Osteocyte (in vitro differentiated cells): ENCODE results near the gene GAMT. TPM values are rescaled to one million over a fixed set of nuclear protein-coding genes. Genes with fewer than 3 reads are reported as not detected.

Experiments used
- DNase-seq: peaks from one replicate; pipeline ENCODE4 v3.0.0; 2021; ENCODE audit warnings: mixed read lengths; ENCODE audit not compliant: unreplicated experiment; ENCODE audit errors: extremely low spot score
- H3K27ac Mint-ChIP-seq: one replicate; pipeline ENCODE4 v1.8.0; 2021; ENCODE audit warnings: mild to moderate bottlenecking, mixed read lengths; ENCODE audit not compliant: unreplicated experiment
- H3K27me3 Mint-ChIP-seq: one replicate; pipeline ENCODE4 v1.8.0; 2021; ENCODE audit warnings: mixed read lengths; ENCODE audit not compliant: unreplicated experiment
- H3K36me3 Mint-ChIP-seq: one replicate; pipeline ENCODE4 v1.8.0; 2021; ENCODE audit warnings: mixed read lengths; ENCODE audit not compliant: unreplicated experiment
- H3K4me1 Mint-ChIP-seq: one replicate; pipeline ENCODE4 v1.8.0; 2021; ENCODE audit warnings: mixed read lengths; ENCODE audit not compliant: unreplicated experiment
- H3K4me3 Mint-ChIP-seq: one replicate; pipeline ENCODE4 v1.8.0; 2021; ENCODE audit warnings: mild to moderate bottlenecking, moderate library complexity, mixed read lengths; ENCODE audit not compliant: unreplicated experiment
- H3K9me3 Mint-ChIP-seq: one replicate; pipeline ENCODE4 v1.8.0; 2021; ENCODE audit warnings: mixed read lengths; ENCODE audit not compliant: unreplicated experiment
- total RNA-seq: library from RNA; stranded (reverse); gene quantifications from 2 replicates; pipeline ENCODE4 v1.2.1, GENCODE V29; 2021
- TF ChIP-seq, protein P1 (sequence below): fragments of 200-600 bp; sonication (generic); IDR thresholded peaks from 2 replicates; pipeline ENCODE4 v1.5.0; 2021; ENCODE audit warnings: antibody characterized with exemption, mild to moderate bottlenecking, moderate library complexity

The GAMT gene
- total RNA-seq, 1 donor from 2014 or later: 35.3 TPM

DNA sequence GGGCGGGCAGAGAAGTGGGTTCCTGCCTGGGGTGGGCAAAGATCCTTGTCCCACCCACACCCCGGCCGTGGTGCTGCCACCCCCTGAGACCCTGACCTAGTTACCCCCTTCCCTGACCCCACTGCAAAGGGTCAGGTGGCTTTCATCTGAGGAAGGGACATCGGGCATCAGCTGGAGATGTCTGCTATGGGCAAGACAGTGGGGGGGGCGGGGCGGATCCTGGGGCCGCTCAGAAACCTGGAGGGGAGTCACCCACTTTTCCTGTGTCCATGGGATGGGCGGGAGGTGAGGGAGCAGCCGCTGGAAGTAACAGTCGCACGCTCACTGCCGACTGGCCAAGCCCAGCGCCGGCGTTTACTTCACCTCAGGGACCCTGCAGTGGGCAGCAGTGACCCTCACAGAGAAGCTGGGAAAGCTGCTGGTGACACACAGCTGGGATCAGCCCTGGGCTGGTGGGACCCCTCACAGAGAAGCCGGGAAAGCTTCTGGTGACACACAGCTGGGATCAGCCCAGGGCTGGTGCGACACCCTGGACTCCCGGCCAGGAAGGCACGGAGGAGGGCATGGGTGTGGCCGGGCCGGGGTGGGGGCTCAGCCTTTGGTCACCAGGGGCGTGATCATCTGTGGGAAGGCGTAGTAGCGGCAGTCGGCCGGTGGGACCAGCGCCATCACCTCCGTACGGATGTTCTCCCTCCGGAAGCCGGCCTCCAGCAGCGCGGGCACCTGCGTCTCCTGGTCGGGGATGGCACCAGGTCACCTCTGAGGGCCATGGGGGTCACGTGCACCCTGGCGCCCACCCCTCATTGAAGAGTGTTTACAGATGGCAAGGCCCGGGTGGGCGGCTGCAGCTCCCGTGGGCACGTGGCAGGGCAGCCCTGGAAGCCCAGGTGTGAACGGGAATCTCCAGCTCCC, 4.3 kb downstream of the GAMT start:
- H3K4me3 Mint-ChIP-seq: no peak overlapping the region
- H3K27ac Mint-ChIP-seq: no peak overlapping the region
- peaks cover 9% of the 10 kb centered on the region for H3K4me1 Mint-ChIP-seq
- DNase-seq: no peak
- no peaks in the 10 kb centered on the region for H3K27me3 Mint-ChIP-seq
- TF ChIP-seq, protein P1, sequence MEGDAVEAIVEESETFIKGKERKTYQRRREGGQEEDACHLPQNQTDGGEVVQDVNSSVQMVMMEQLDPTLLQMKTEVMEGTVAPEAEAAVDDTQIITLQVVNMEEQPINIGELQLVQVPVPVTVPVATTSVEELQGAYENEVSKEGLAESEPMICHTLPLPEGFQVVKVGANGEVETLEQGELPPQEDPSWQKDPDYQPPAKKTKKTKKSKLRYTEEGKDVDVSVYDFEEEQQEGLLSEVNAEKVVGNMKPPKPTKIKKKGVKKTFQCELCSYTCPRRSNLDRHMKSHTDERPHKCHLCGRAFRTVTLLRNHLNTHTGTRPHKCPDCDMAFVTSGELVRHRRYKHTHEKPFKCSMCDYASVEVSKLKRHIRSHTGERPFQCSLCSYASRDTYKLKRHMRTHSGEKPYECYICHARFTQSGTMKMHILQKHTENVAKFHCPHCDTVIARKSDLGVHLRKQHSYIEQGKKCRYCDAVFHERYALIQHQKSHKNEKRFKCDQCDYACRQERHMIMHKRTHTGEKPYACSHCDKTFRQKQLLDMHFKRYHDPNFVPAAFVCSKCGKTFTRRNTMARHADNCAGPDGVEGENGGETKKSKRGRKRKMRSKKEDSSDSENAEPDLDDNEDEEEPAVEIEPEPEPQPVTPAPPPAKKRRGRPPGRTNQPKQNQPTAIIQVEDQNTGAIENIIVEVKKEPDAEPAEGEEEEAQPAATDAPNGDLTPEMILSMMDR: no peak
- peaks cover 7% of the 10 kb centered on the region for H3K36me3 Mint-ChIP-seq
- no peaks in the 10 kb centered on the region for H3K9me3 Mint-ChIP-seq

DNA sequence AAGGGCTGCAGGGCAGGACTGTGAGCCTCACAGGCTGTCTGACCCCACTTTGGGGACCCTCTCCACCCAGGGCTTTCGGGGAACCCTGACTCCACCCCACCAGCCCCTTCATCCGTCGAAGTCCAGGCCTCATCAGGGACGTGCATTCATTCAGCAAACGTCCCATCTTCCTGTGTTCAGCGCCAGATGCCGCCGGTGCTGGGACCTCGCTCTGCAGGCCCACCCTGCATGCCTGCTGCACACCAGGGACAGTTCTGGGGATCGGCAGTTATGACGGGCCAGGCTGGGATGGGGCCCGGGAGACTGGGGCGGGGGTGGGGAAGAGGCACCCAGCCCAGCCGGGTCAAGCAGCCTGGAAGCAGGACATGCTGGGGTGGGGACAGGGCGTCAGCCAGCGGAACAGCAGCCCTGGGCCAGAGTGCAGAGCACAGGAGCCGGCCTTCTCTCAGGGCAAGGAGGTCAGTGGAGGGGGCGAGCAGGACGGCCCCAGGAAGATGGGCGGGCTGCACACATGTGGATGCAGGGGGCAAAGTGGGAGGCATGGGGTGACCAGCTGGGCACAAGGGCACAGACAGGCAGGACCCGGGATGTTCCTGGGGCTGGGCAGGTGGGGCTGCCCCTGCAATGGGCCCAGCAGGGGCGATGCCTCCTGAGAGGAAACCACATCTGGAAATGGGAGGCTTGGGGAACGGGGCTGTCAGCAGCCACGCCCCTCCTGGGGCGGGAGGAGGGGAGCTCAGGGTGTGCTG, 5.1 kb downstream of the GAMT start:
- Mint-ChIP-seq H3K36me3 (peaks cover 9% of the 10 kb centered on the region), H3K27ac (no peak overlapping the region), H3K9me3 (no peaks in the 10 kb centered on the region), H3K4me1 (peaks cover 9% of the 10 kb centered on the region), H3K4me3 (no peak overlapping the region), H3K27me3 (no peaks in the 10 kb centered on the region)
- DNase-seq: no peak
- TF ChIP-seq, protein P1: no peak

DNA sequence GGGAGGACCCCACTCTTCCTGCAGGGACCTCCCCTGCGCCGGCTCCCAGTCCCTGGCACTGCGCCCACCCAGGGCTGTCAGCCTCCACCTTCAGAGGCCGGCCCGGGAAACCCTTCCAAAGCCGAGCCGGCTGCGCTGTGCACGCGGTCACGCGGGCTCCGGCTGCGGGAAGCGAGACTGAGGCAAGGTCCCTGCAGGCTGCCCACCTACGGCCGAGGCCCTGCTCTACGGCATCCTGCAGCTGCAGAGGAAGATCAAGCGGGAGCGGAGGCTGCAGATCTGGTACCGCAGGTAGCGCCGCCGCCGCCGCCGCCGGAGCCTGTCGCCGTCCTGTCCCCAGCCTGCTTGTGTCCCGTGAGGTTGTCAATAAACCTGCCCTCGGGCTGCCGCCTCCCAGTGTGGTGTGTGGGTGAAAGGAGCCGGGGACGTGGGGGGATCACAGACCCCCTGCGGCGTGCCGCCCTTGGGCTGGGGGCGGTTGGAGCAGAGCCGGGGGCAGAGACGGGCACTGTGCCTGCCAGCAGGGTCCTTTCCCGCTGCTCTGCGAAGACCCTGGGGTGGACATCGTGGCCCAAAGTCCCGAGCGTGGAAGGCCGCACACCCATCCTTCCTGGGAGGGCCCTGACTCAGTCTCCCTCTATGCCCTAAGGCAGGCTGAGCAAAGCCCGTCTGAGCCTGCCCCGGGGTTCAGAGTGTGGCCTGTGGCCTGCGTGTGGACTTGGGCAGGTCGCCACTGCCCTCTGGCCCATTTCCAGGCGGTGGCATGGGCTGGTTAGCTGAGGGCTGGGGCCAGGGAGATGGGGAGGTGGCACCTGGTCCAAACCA, 5.9 kb downstream of the GAMT start:
- no peaks in the 10 kb centered on the region for H3K9me3 Mint-ChIP-seq
- TF ChIP-seq, protein P1: no peak
- no peak for DNase-seq
- H3K4me1 Mint-ChIP-seq: peaks cover 3% of the 10 kb centered on the region
- no peak overlapping the region for H3K4me3 Mint-ChIP-seq
- H3K27ac Mint-ChIP-seq: no peak overlapping the region
- H3K36me3 Mint-ChIP-seq: peaks cover 10% of the 10 kb centered on the region
- no peaks in the 10 kb centered on the region for H3K27me3 Mint-ChIP-seq

DNA sequence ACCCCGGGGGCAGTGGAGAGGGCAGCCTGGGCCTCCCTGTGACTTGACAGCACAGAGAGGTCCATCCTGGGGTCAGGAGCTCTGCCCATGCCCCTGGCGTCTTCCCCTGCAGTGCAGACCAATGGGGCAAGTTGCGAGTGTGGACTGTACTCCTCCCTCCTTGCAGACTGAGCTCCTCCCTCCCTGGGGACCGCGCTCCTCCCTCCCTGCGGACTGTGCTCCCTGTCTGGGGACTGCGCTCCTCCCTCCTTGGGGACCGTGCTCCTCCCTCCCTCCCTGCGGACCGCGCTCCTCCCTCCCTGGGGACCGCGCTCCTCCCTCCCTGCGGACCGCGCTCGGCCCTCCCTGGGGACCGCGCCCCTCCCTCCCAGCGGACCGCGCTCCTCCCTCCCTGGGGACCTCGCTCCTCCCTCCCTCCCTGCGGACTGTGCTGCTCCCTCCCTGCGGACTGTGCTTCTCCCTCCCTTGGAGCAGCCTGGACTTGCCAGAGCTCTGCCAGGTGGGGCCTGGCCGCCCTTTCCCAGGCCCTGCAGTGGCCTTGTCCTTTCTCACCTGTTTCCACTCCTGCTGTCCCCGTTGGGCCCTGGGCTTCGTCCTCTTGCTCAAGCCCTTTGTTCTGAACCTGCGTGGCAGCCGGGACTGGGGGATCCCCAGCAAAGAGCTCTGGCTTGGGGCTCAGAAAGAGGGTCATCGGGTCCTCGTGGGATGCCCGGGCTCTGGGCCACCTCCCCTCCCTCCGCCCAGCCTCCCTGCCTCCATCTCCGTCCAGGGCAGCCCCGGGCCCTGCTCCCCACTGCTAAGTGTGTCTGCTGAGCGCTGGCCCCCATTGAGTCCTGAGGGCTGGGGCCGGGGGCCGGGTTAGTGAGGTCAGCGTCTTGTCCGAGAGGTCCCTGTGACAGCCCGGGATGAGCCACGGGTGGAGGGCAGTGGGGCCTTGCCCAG, 6.8 kb downstream of the GAMT start:
- DNase-seq: no peak
- Mint-ChIP-seq H3K4me3 (no peak overlapping the region), H3K9me3 (no peaks in the 10 kb centered on the region), H3K36me3 (peaks cover 15% of the 10 kb centered on the region), H3K27me3 (no peaks in the 10 kb centered on the region), H3K27ac (no peak overlapping the region), H3K4me1 (peaks cover 2% of the 10 kb centered on the region)
- TF ChIP-seq, protein P1: no peak
